Mesothelial cell of epicardium (in vitro differentiated cells): ENCODE data around the gene TOMM5. TPM values are rescaled to one million over a fixed set of nuclear protein-coding genes. Genes with fewer than 3 reads are reported as not detected.
A peak's percentile ranks its signal among the peaks of the same experiment; 100 is the strongest.

Experiments
- DNase-seq, 2 experiments: peaks; one replicate each; pipeline ENCODE4 v3.0.0; 2021; ENCODE audit warnings: low spot score in 2 of 2; ENCODE audit not compliant: unreplicated experiment in 2 of 2
- H3K27ac Mint-ChIP-seq: 2 replicates; pipeline ENCODE4 v1.8.0; 2021; ENCODE audit warnings: mixed read lengths
- H3K27me3 Mint-ChIP-seq: 2 replicates; pipeline ENCODE4 v1.8.0; 2021; ENCODE audit warnings: low read depth, mixed read lengths
- H3K36me3 Mint-ChIP-seq: 2 replicates; pipeline ENCODE4 v1.8.0; 2021; ENCODE audit warnings: mixed read lengths
- H3K4me1 Mint-ChIP-seq: 2 replicates; pipeline ENCODE4 v1.8.0; 2021; ENCODE audit warnings: mixed read lengths
- H3K4me3 Mint-ChIP-seq: 2 replicates; pipeline ENCODE4 v1.8.0; 2021; ENCODE audit warnings: mild to moderate bottlenecking, moderate library complexity, mixed read lengths
- H3K9me3 Mint-ChIP-seq: 2 replicates; pipeline ENCODE4 v1.8.0; 2021; ENCODE audit warnings: mixed read lengths
- total RNA-seq: library from RNA; stranded (reverse); gene quantifications from 3 replicates; pipeline ENCODE4 v1.2.1, GENCODE V29; 2021
- TF ChIP-seq, protein P1 (sequence below): fragments of 200-600 bp; sonication (generic); IDR thresholded peaks from one replicate; pipeline ENCODE4 v1.5.0; 2021; ENCODE audit warnings: antibody characterized with exemption; ENCODE audit not compliant: unreplicated experiment

The TOMM5 gene
- total RNA-seq, 1 donor from 2014 or later: 83.4 TPM

DNA sequence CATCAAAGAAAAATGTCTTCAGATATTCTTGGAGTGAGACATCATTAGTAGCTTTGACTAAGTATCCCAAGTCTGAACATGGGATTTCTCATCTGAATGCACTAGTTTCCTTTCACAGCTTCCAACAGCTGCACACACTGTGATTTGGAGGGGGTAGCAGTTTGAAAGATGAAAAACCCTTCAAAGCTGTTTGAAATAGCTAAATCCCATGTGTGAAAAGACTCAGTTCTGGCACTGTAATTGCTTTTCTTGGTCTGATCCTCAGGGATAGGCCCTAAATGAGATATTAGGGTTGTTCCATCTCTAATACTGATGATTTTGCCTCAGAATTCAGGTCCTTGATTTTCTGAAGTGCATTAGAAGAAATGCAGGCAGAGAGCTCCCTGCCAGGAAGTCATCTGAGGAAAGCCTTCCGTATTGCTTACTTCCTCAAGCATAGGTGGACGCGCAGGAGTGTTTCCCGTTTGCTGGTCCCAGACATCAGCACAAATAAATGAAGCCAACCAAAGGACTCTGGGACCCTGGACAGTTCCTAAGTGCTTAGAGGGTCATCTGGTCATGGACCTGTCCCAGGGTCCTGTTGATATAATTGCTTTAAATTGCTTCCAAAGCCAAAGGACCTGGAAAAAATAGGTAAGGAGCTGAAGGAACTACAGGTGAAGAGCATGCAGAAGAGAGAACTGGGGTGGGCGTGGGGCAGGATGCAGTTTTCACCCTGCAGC, 32.8 kb upstream of the TOMM5 start:
- Mint-ChIP-seq H3K36me3 (no peaks in the 10 kb centered on the region), H3K27ac (no peak overlapping the region), H3K4me1 (peaks cover 22% of the 10 kb centered on the region), H3K9me3 (no peaks in the 10 kb centered on the region), H3K4me3 (no peak overlapping the region), H3K27me3 (peaks cover 6% of the 10 kb centered on the region)
- TF ChIP-seq, protein P1, sequence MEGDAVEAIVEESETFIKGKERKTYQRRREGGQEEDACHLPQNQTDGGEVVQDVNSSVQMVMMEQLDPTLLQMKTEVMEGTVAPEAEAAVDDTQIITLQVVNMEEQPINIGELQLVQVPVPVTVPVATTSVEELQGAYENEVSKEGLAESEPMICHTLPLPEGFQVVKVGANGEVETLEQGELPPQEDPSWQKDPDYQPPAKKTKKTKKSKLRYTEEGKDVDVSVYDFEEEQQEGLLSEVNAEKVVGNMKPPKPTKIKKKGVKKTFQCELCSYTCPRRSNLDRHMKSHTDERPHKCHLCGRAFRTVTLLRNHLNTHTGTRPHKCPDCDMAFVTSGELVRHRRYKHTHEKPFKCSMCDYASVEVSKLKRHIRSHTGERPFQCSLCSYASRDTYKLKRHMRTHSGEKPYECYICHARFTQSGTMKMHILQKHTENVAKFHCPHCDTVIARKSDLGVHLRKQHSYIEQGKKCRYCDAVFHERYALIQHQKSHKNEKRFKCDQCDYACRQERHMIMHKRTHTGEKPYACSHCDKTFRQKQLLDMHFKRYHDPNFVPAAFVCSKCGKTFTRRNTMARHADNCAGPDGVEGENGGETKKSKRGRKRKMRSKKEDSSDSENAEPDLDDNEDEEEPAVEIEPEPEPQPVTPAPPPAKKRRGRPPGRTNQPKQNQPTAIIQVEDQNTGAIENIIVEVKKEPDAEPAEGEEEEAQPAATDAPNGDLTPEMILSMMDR: no peak
- no peak for DNase-seq

DNA sequence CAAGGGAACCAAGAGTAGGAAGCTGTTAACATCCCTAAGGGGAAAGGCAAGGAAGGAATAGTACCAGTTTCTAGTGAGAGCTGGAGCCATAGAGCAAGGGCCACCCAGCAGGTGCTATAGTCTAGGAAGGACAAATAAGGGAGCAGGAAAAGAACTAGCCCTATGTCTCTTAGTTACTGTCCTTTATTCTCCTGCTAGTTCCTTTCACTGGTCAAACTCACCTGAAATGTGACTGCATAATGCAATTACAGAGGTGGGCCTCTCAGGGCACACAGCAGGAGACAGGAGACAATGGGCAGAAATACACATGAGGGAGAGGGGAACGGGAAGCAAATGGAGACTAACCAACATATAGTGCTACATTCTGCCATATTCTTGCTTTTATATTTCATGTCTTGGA, 31.7 kb upstream of the TOMM5 start:
- no peak overlapping the region for H3K27ac Mint-ChIP-seq
- no peak for DNase-seq
- no peak overlapping the region for H3K4me3 Mint-ChIP-seq
- TF ChIP-seq, protein P1: no peak
- H3K27me3 Mint-ChIP-seq: peaks cover 6% of the 10 kb centered on the region
- H3K36me3 Mint-ChIP-seq: no peaks in the 10 kb centered on the region
- peaks cover 30% of the 10 kb centered on the region for H3K4me1 Mint-ChIP-seq
- H3K9me3 Mint-ChIP-seq: no peaks in the 10 kb centered on the region

DNA sequence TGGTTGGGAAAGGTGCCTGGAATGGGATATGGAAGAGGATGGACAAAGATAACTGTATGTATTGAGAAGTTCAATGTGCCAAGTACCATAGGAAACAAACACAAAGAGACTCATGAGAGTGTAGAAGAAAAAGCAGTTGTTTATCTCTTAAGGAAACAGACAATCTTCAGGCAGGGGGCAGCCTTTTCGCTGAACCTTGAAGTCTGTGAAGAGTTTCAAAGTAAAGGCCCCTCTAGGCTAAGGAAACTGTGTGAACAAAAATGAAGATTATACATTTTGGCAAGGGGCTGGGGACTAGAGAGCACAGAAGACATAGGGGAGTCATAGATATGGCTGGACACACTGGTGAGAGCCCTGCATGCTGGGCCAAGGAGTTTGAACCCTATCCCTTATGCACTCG, 30.9 kb upstream of the TOMM5 start:
- no peak for DNase-seq
- H3K27ac Mint-ChIP-seq: no peak overlapping the region
- H3K4me3 Mint-ChIP-seq: no peak overlapping the region
- TF ChIP-seq, protein P1: no peak
- peaks cover 31% of the 10 kb centered on the region for H3K4me1 Mint-ChIP-seq
- no peaks in the 10 kb centered on the region for H3K9me3 Mint-ChIP-seq
- H3K36me3 Mint-ChIP-seq: no peaks in the 10 kb centered on the region
- peaks cover 8% of the 10 kb centered on the region for H3K27me3 Mint-ChIP-seq

DNA sequence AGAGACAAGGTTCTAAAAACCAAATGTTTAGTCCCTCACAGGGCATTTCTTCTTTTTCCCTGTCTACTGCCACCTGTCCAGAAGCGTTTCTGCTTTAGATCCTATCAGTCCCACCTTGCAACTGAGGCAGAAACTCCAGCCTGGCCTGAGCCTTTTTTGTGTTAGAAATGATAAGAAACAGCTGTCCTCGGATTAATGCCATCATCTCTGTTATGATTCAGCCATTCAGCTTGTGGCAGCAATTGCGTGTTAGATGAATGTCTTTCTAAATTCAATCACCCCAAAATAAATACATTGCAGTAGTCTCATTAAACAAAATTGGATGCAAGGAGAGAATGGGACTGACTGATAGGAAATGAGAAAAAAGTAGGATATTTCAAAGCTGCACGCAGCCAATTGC, 30.1 kb upstream of the TOMM5 start:
- Mint-ChIP-seq H3K36me3 (no peaks in the 10 kb centered on the region), H3K27ac (no peak overlapping the region), H3K4me1 (peaks cover 29% of the 10 kb centered on the region), H3K9me3 (no peaks in the 10 kb centered on the region), H3K4me3 (no peak overlapping the region), H3K27me3 (peaks cover 10% of the 10 kb centered on the region)
- TF ChIP-seq, protein P1: no peak
- DNase-seq: no peak

DNA sequence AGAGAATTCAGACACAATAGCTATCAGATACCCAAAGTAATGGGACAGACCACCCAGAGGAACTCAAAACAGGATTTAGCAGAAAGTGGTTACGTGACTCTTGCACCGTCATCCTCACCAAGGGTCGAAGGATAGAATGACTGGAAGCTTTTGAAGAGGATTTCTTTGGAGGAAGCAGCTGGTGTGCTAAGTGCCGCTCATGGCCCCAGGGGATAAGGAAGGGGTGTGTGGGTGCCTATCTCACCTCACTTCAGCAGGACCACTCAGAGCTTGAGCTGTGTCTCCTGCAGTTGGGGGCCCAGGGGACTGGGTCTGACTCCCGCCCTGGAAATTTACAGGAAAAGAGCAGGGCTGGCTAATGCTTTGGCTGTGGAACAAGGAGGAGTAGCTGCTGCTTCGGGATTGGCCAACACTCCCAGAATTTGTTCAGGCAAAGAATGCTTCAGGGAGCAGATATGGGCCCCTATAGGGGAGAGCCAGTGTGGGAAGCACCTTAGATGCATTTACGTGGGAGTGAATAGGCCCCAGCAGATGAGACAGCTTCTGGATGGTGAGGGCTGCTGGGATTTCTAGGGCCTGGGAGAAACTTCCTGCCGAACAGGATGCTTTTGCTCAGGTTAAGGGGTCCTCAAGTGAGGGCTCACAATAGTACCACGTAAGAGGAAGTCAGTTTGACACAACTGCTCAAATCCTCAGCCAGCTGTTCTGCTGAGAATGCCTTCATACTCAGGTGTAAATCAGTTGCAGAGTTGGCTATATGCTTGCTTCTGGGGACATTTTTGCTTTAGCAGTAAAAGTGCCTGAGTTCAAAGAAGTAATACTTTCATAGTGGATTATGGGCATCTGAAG, 29.1 kb upstream of the TOMM5 start:
- no peak for DNase-seq
- peaks cover 10% of the 10 kb centered on the region for H3K27me3 Mint-ChIP-seq
- H3K36me3 Mint-ChIP-seq: no peaks in the 10 kb centered on the region
- H3K9me3 Mint-ChIP-seq: no peaks in the 10 kb centered on the region
- no peak overlapping the region for H3K4me3 Mint-ChIP-seq
- H3K27ac Mint-ChIP-seq: peak overlapping the region; percentile 32
- TF ChIP-seq, protein P1: no peak
- peaks cover 23% of the 10 kb centered on the region for H3K4me1 Mint-ChIP-seq
